Mammary epithelial cell (primary cell): ENCODE measurements around the gene UBXN7.
"Not testable (repeated sequence)": the region's sequence is repeated elsewhere in the genome, so short reads cannot be mapped to it uniquely, and the experiment has no call there.

Experiments used
- EZH2 ChIP-seq: IDR thresholded peaks from 2 replicates; pipeline ENCODE4 v1.6.1; 2012; ENCODE audit warnings: low read length, inconsistent platforms, borderline replicate concordance
- TF ChIP-seq, protein P1 (sequence below), 2 donors: IDR thresholded peaks in 1 of 2; conservative IDR thresholded peaks in 1 of 2; 2 replicates each; pipeline ENCODE4 v1.5.1; 2011 to 2012; ENCODE audit warnings: inconsistent platforms in 2 of 2, low read length in 2 of 2, mild to moderate bottlenecking in 2 of 2, control low read depth in 1 of 2, low read depth in 1 of 2; ENCODE audit not compliant: insufficient read depth in 1 of 2; ENCODE audit errors: extremely low read depth in 1 of 2

DNA sequence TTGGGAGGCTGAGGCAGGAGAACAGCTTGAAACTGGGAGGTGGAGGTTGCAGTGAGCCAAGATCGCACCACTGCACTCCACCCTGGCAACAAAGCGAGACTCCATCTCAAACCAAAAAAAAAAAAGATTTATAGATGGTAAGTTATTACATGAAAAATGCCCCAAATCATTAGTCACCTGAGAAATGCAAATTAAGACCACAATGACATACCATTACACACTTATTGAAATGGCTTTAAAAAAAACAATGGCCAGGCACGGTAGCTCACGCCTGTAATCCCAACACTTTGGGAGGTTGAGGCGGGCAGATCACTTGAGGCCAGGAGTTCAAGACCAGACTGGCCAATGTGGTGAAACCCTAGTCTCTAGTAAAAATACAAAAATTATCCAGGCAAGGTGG lies 10.6 kb downstream of the UBXN7 start:
- TF ChIP-seq, protein P1, sequence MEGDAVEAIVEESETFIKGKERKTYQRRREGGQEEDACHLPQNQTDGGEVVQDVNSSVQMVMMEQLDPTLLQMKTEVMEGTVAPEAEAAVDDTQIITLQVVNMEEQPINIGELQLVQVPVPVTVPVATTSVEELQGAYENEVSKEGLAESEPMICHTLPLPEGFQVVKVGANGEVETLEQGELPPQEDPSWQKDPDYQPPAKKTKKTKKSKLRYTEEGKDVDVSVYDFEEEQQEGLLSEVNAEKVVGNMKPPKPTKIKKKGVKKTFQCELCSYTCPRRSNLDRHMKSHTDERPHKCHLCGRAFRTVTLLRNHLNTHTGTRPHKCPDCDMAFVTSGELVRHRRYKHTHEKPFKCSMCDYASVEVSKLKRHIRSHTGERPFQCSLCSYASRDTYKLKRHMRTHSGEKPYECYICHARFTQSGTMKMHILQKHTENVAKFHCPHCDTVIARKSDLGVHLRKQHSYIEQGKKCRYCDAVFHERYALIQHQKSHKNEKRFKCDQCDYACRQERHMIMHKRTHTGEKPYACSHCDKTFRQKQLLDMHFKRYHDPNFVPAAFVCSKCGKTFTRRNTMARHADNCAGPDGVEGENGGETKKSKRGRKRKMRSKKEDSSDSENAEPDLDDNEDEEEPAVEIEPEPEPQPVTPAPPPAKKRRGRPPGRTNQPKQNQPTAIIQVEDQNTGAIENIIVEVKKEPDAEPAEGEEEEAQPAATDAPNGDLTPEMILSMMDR (conservative IDR thresholded peaks at IDR 0.05 in 1 of 2, IDR thresholded peaks at IDR 0.05 in 1 of 2; ENCODE audit: extremely low read depth in 1 of 2, insufficient read depth in 1 of 2, low read depth in 1 of 2, low read length in 2 of 2): not testable (repeated sequence)
- TF ChIP-seq EZH2: not testable (repeated sequence)
